ENCODE data around the gene ETFDH.
A peak's percentile ranks its signal among the peaks of the same experiment; 100 is the strongest.
"Not testable (repeated sequence)": the region's sequence is repeated elsewhere in the genome, so short reads cannot be mapped to it uniquely, and the experiment has no call there.

The ETFDH gene

GRCh38 chr4:158663255-158663654, 8.8 kb upstream of the ETFDH start:
- H3K4me3 ChIP-seq (ENCODE audit: low read depth, low read length); H3K27ac ChIP-seq (ENCODE audit: low read depth, low read length): not testable (repeated sequence)

GRCh38 chr4:158663707-158664625, 8.1 kb upstream of the ETFDH start:
- not testable (repeated sequence) for H3K9ac ChIP-seq (ENCODE audit: low read depth, low read length); H3K4me1 ChIP-seq (ENCODE audit: control insufficient read depth, insufficient read depth, low read length); H3K4me3 ChIP-seq (ENCODE audit: low read depth, low read length); H3K27me3 ChIP-seq (ENCODE audit: control insufficient read depth, insufficient read depth, low read length); H3K9me3 ChIP-seq (ENCODE audit: control insufficient read depth, insufficient read depth, low read length); H3K27ac ChIP-seq (ENCODE audit: low read depth, low read length)
- peaks cover 20% of the 10 kb centered on the region for H3K36me3 ChIP-seq (ENCODE audit: control insufficient read depth, insufficient read depth, low read length)

More at GRCh38 chr4:158663255-158663654, 8.8 kb upstream of the ETFDH start:
- not testable (repeated sequence) for H3K27me3 ChIP-seq (ENCODE audit: control insufficient read depth, insufficient read depth, low read length); H3K9me3 ChIP-seq (ENCODE audit: control insufficient read depth, insufficient read depth, low read length); H3K4me1 ChIP-seq (ENCODE audit: control insufficient read depth, insufficient read depth, low read length); H3K9ac ChIP-seq (ENCODE audit: low read depth, low read length)
- peaks cover 13% of the 10 kb centered on the region for H3K36me3 ChIP-seq (ENCODE audit: control insufficient read depth, insufficient read depth, low read length)

DNA sequence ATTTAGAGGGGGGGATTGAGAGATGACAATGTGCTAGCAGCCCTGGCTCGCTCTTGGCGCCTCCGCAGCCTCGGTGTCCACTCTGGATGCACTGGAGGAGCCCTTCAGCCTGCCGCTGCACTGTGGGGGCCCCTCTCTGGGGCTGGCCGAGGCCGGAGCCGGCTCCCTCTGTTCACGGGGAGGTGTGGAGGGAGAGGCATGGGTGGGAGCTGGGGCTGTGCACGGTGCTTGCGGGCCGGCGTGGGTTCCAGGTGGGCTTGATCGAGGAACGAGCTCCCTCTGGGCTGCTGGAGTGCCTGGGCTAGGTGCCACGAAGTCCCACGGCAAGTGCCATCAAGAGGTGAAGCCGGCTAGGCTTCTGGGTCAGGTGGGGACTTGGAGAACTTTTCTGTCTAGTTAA, 7.3 kb upstream of the ETFDH start:
- peaks cover 25% of the 10 kb centered on the region for H3K36me3 ChIP-seq (ENCODE audit: control insufficient read depth, insufficient read depth, low read length)
- no peak overlapping the region for H3K27ac ChIP-seq (ENCODE audit: low read depth, low read length)
- H3K27me3 ChIP-seq (ENCODE audit: control insufficient read depth, insufficient read depth, low read length) = no peaks in the 10 kb centered on the region
- H3K9ac ChIP-seq (ENCODE audit: low read depth, low read length) = no peak overlapping the region
- H3K4me1 ChIP-seq (ENCODE audit: control insufficient read depth, insufficient read depth, low read length) = no peaks in the 10 kb centered on the region
- no peaks in the 10 kb centered on the region for H3K9me3 ChIP-seq (ENCODE audit: control insufficient read depth, insufficient read depth, low read length)
- H3K4me3 ChIP-seq (ENCODE audit: low read depth, low read length) = no peak overlapping the region

DNA sequence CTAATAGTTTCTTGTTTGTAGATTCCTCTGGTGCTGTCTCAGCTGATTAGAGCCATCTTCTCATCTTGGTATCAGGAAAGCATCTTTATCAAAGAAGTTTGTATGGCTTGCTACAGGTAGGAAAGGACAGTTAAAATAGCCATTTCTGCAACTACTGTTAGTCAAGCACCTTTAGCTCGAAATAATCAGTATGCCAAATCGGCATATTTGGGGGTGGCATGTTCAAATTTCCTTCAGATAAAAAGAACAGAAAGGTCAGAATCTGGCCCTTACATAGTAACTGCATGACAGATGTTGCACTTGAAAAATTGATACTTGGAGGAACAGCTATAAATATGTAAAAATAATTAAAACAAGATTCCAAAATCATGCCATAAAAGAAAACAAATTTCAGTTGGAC, 5.2 kb upstream of the ETFDH start:
- H3K4me3 ChIP-seq (ENCODE audit: low read depth, low read length) = no peak overlapping the region
- H3K9ac ChIP-seq (ENCODE audit: low read depth, low read length) = no peak overlapping the region
- H3K4me1 ChIP-seq (ENCODE audit: control insufficient read depth, insufficient read depth, low read length) = no peaks in the 10 kb centered on the region
- no peak overlapping the region for H3K27ac ChIP-seq (ENCODE audit: low read depth, low read length)
- H3K36me3 ChIP-seq (ENCODE audit: control insufficient read depth, insufficient read depth, low read length) = peaks cover 25% of the 10 kb centered on the region
- no peaks in the 10 kb centered on the region for H3K27me3 ChIP-seq (ENCODE audit: control insufficient read depth, insufficient read depth, low read length)
- no peaks in the 10 kb centered on the region for H3K9me3 ChIP-seq (ENCODE audit: control insufficient read depth, insufficient read depth, low read length)

- Histone ChIP-seq H3K9me3 (ENCODE audit: control insufficient read depth, insufficient read depth, low read length) (no peaks in the 10 kb centered on the region), H3K9ac (ENCODE audit: low read depth, low read length) (no peak overlapping the region), H3K4me3 (ENCODE audit: low read depth, low read length) (no peak overlapping the region), H3K36me3 (ENCODE audit: control insufficient read depth, insufficient read depth, low read length) (peaks cover 25% of the 10 kb centered on the region), H3K27me3 (ENCODE audit: control insufficient read depth, insufficient read depth, low read length) (no peaks in the 10 kb centered on the region), H3K4me1 (ENCODE audit: control insufficient read depth, insufficient read depth, low read length) (no peaks in the 10 kb centered on the region), H3K27ac (ENCODE audit: low read depth, low read length) (no peak overlapping the region)
These were observed 4.4 kb upstream of the ETFDH start for GRCh38 chr4:158667651-158668198.

GRCh38 chr4:158669310-158669709, 2.8 kb upstream of the ETFDH start:
- no peaks in the 10 kb centered on the region for H3K27me3 ChIP-seq (ENCODE audit: control insufficient read depth, insufficient read depth, low read length)
- no peak overlapping the region for H3K27ac ChIP-seq (ENCODE audit: low read depth, low read length)
- H3K9me3 ChIP-seq (ENCODE audit: control insufficient read depth, insufficient read depth, low read length) = no peaks in the 10 kb centered on the region
- no peak overlapping the region for H3K4me3 ChIP-seq (ENCODE audit: low read depth, low read length)
- H3K9ac ChIP-seq (ENCODE audit: low read depth, low read length) = no peak overlapping the region
- H3K4me1 ChIP-seq (ENCODE audit: control insufficient read depth, insufficient read depth, low read length) = no peaks in the 10 kb centered on the region
- H3K36me3 ChIP-seq (ENCODE audit: control insufficient read depth, insufficient read depth, low read length) = peaks cover 25% of the 10 kb centered on the region

GRCh38 chr4:158670975-158671664, 976 bp upstream of the ETFDH start:
- Histone ChIP-seq H3K4me3 (ENCODE audit: low read depth, low read length) (peak overlapping the region; percentile 81), H3K9ac (ENCODE audit: low read depth, low read length) (peak overlapping the region; percentile 89), H3K4me1 (ENCODE audit: control insufficient read depth, insufficient read depth, low read length) (no peaks in the 10 kb centered on the region), H3K27me3 (ENCODE audit: control insufficient read depth, insufficient read depth, low read length) (no peaks in the 10 kb centered on the region), H3K9me3 (ENCODE audit: control insufficient read depth, insufficient read depth, low read length) (no peaks in the 10 kb centered on the region), H3K36me3 (ENCODE audit: control insufficient read depth, insufficient read depth, low read length) (peaks cover 25% of the 10 kb centered on the region), H3K27ac (ENCODE audit: low read depth, low read length) (peak overlapping the region; percentile 92)

DNA sequence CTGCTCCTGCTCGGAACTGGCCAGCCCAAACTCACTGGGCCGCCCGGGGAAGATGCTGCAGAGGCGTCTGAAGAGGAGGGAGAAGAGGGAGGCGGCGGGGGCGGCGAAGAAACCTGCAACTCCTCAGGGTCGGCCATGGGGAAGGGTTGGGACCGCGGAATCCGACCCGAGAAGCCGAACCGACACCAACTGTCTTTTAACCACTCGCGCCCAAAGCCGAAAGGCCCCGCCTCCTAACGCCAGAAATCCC, 506 bp upstream of the ETFDH start, which contains the start of gene C4orf46:
Gene C4orf46 (minus strand): TSS at position 223 of the 250 bp plus-strand sequence. CDS start 86 bp downstream, at position 137.
- Histone ChIP-seq H3K27me3 (ENCODE audit: control insufficient read depth, insufficient read depth, low read length) (no peaks in the 10 kb centered on the region), H3K36me3 (ENCODE audit: control insufficient read depth, insufficient read depth, low read length) (peaks cover 22% of the 10 kb centered on the region), H3K9me3 (ENCODE audit: control insufficient read depth, insufficient read depth, low read length) (no peaks in the 10 kb centered on the region), H3K4me1 (ENCODE audit: control insufficient read depth, insufficient read depth, low read length) (no peaks in the 10 kb centered on the region), H3K27ac (ENCODE audit: low read depth, low read length) (peak within 1 kb of the TSS; percentile 92), H3K4me3 (ENCODE audit: low read depth, low read length) (peak within 1 kb of the TSS; percentile 81), H3K9ac (ENCODE audit: low read depth, low read length) (peak within 1 kb of the TSS; percentile 89)

GRCh38 chr4:158673633-158674032, 1.5 kb downstream of the ETFDH start:
- Histone ChIP-seq H3K9ac (ENCODE audit: low read depth, low read length) (no peak overlapping the region), H3K27me3 (ENCODE audit: control insufficient read depth, insufficient read depth, low read length) (no peaks in the 10 kb centered on the region), H3K4me3 (ENCODE audit: low read depth, low read length) (no peak overlapping the region), H3K27ac (ENCODE audit: low read depth, low read length) (no peak overlapping the region), H3K36me3 (ENCODE audit: control insufficient read depth, insufficient read depth, low read length) (peaks cover 9% of the 10 kb centered on the region), H3K9me3 (ENCODE audit: control insufficient read depth, insufficient read depth, low read length) (no peaks in the 10 kb centered on the region), H3K4me1 (ENCODE audit: control insufficient read depth, insufficient read depth, low read length) (no peaks in the 10 kb centered on the region)

- H3K9ac ChIP-seq (ENCODE audit: low read depth, low read length) = no peak overlapping the region
- H3K27ac ChIP-seq (ENCODE audit: low read depth, low read length) = no peak overlapping the region
- H3K36me3 ChIP-seq (ENCODE audit: control insufficient read depth, insufficient read depth, low read length) = no peaks in the 10 kb centered on the region
- H3K9me3 ChIP-seq (ENCODE audit: control insufficient read depth, insufficient read depth, low read length) = no peaks in the 10 kb centered on the region
- peaks cover 4% of the 10 kb centered on the region; the same call in 1 of the 2 replicates for H3K4me1 ChIP-seq (ENCODE audit: control insufficient read depth, insufficient read depth, low read length)
- H3K27me3 ChIP-seq (ENCODE audit: control insufficient read depth, insufficient read depth, low read length) = no peaks in the 10 kb centered on the region
- no peak overlapping the region for H3K4me3 ChIP-seq (ENCODE audit: low read depth, low read length)
These were observed 4.0 kb downstream of the ETFDH start for GRCh38 chr4:158676076-158676475.

DNA sequence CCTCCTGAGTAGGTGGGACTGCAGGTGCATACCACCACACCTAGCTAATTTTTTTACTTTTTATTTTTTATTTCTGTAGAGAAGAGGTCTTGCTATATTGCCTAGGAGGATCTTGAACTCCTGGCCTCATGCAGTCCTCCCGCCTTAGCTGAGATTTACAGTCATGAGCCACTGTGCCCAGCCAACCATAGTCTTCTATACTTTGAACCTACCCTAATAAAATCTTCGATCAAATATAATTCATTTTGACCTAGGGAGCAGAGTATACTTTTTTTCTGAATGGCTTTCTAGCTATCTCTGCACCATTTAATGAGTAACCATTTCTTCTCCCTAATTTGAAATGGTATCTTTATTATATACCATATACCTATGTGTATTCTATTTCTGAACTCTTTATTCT, 6.7 kb downstream of the ETFDH start:
- H3K4me1 ChIP-seq (ENCODE audit: control insufficient read depth, insufficient read depth, low read length) = peaks cover 4% of the 10 kb centered on the region; the same call in 1 of the 2 replicates
- no peak overlapping the region for H3K4me3 ChIP-seq (ENCODE audit: low read depth, low read length)
- peaks cover 4% of the 10 kb centered on the region; the same call in 1 of the 2 replicates for H3K36me3 ChIP-seq (ENCODE audit: control insufficient read depth, insufficient read depth, low read length)
- no peaks in the 10 kb centered on the region for H3K9me3 ChIP-seq (ENCODE audit: control insufficient read depth, insufficient read depth, low read length)
- no peak overlapping the region for H3K27ac ChIP-seq (ENCODE audit: low read depth, low read length)
- H3K9ac ChIP-seq (ENCODE audit: low read depth, low read length) = no peak overlapping the region
- H3K27me3 ChIP-seq (ENCODE audit: control insufficient read depth, insufficient read depth, low read length) = no peaks in the 10 kb centered on the region
